NCI-H526 treated with DMSO at 0.1 percent for 48 hours (cell line): Measurements from ENCODE around the gene NBPF1.
"Not testable (repeated sequence)": the region's sequence is repeated elsewhere in the genome, so short reads cannot be mapped to it uniquely, and the experiment has no call there.

Experiments used
- DNase-seq: peaks from one replicate; lab custom pipeline; 2025; lab: John Stamatoyannopoulos, UW

The NBPF1 gene

GRCh38 chr1:16613185-16614147, at the start of gene NBPF1:
Gene NBPF1 (minus strand): TSS chr1:16613564.
- peak; percentile 99 for DNase-seq

- not testable (repeated sequence) for DNase-seq
These were observed 44.9 kb upstream of the NBPF1 start for GRCh38 chr1:16658234-16658633.

- not testable (repeated sequence) for DNase-seq
These were observed 43.8 kb upstream of the NBPF1 start for GRCh38 chr1:16656981-16657683.

GRCh38 chr1:16656574-16656973, 43.2 kb upstream of the NBPF1 start:
- not testable (repeated sequence) for DNase-seq

- DNase-seq = not testable (repeated sequence)
These were observed 38.2 kb upstream of the NBPF1 start for GRCh38 chr1:16651560-16651959.

- DNase-seq = not testable (repeated sequence)
These were observed 36.6 kb upstream of the NBPF1 start for GRCh38 chr1:16649960-16650359.

GRCh38 chr1:16649390-16649789, 36.0 kb upstream of the NBPF1 start:
- not testable (repeated sequence) for DNase-seq

- DNase-seq = not testable (repeated sequence)
These were observed 35.4 kb upstream of the NBPF1 start for GRCh38 chr1:16648756-16649155.

- not testable (repeated sequence) for DNase-seq
These were observed 34.9 kb upstream of the NBPF1 start for GRCh38 chr1:16648250-16648649.

GRCh38 chr1:16647179-16648176, 34.1 kb upstream of the NBPF1 start:
- not testable (repeated sequence) for DNase-seq

GRCh38 chr1:16646716-16647115, 33.4 kb upstream of the NBPF1 start:
- DNase-seq = not testable (repeated sequence)

GRCh38 chr1:16646061-16646664, 32.8 kb upstream of the NBPF1 start:
- not testable (repeated sequence) for DNase-seq

- not testable (repeated sequence) for DNase-seq
These were observed 32.1 kb upstream of the NBPF1 start for GRCh38 chr1:16645271-16646060.

GRCh38 chr1:16644482-16645270, 31.3 kb upstream of the NBPF1 start:
- DNase-seq = peak; percentile 95

GRCh38 chr1:16644193-16644481, 30.8 kb upstream of the NBPF1 start:
- no peak for DNase-seq

- not testable (repeated sequence) for DNase-seq
These were observed 30.3 kb upstream of the NBPF1 start for GRCh38 chr1:16643476-16644192.

- DNase-seq = not testable (repeated sequence)
These were observed 29.6 kb upstream of the NBPF1 start for GRCh38 chr1:16643001-16643411.

GRCh38 chr1:16642025-16642966, 28.9 kb upstream of the NBPF1 start:
- DNase-seq = not testable (repeated sequence)
